Activated CD4-positive, alpha-beta memory T cell treated with anti-CD3 and anti-CD28 coated beads for 36 hours (primary cell): ENCODE measurements around the gene PLEKHA6. TPM values are rescaled to one million over a fixed set of nuclear protein-coding genes. Genes with fewer than 3 reads are reported as not detected.

Experiments used
- CTCF ChIA-PET: fragments of 350-600 bp; sonication (Branson Sonifier 250); formaldehyde crosslinking; loops from one replicate; lab custom pipeline; 2021; ENCODE audit warnings: antibody characterized with exemption, inconsistent platforms; lab: Charles Lee
- POLR2A ChIA-PET: fragments of 350-600 bp; sonication (Branson Sonifier 250); formaldehyde crosslinking; loops from one replicate; lab custom pipeline; 2021; ENCODE audit warnings: antibody characterized with exemption; lab: Charles Lee
- DNase-seq: peaks from one replicate; pipeline ENCODE4 v3.0.0-alpha.2; 2020
- H3K27ac Mint-ChIP-seq: one replicate; pipeline ENCODE4 v1.8.0; 2021; ENCODE audit warnings: mixed read lengths
- H3K27me3 Mint-ChIP-seq: one replicate; pipeline ENCODE4 v1.8.0; 2021; ENCODE audit warnings: mixed read lengths
- H3K36me3 Mint-ChIP-seq: one replicate; pipeline ENCODE4 v1.8.0; 2021; ENCODE audit warnings: mixed read lengths
- H3K4me1 Mint-ChIP-seq: one replicate; pipeline ENCODE4 v1.8.0; 2021; ENCODE audit warnings: low read depth, mixed read lengths
- H3K4me3 Mint-ChIP-seq: one replicate; pipeline ENCODE4 v1.8.0; 2021; ENCODE audit warnings: mild to moderate bottlenecking, mixed read lengths
- H3K9me3 Mint-ChIP-seq: one replicate; pipeline ENCODE4 v1.8.0; 2021; ENCODE audit warnings: mixed read lengths
- intact Hi-C: fragments of 100-400 bp; cut with micrococcal nuclease; formaldehyde crosslinking; loops from one replicate; pipeline ENCODE4 v1.15.1; 2023
- total RNA-seq, 2 experiments: library from RNA; stranded (reverse); gene quantifications; one replicate each; pipeline ENCODE4 v1.2.3, GENCODE V29; 2021

Gene PLEKHA6
- total RNA-seq, 2 experiments from 2014 or later = 0.52 to 0.80 TPM

DNA sequence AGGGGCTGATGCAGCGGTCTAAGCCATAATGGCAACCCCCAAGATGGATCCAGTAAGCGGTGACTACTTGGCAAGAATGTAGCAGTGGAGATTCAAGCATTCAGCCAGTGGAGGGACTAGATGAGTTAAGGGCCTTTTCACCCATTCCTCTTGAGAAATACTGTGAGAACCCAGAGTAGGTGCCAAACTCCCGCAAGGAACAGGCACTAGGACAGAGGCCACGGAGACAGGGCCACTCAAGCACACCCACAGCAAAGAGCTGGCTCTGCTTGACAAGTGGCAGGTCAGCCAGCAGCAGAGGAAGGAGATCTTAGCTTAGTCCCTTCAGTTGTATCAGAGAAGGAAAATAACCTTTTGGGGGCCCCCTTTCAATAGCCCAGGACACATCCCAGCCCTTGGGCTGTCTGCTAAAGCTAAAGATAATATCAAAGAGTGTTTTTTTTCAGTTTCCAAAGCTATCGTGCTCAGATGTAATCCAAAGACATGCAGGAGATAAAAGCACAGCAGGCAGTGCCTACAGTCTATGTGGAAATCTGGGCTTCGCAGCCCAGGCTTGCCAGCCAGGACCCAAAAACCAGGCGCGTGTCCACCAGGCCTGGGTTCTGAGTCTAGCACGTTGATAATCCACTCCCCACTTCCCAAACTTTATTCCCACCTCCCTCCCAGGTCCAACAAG is 83.9 kb downstream of the PLEKHA6 start:
- H3K4me1 Mint-ChIP-seq = no peaks in the 10 kb centered on the region
- H3K36me3 Mint-ChIP-seq = no peaks in the 10 kb centered on the region
- no peak overlapping the region for H3K27ac Mint-ChIP-seq
- CTCF ChIA-PET = no interaction called here
- no peak overlapping the region for H3K4me3 Mint-ChIP-seq
- DNase-seq = no peak
- no peaks in the 10 kb centered on the region for H3K9me3 Mint-ChIP-seq
- POLR2A ChIA-PET = no interaction called here
- intact Hi-C loops = no loop called here
- peaks cover 17% of the 10 kb centered on the region for H3K27me3 Mint-ChIP-seq

GRCh38 chr1:204274446-204274845 is 85.3 kb downstream of the PLEKHA6 start:
- DNase-seq = no peak
- Mint-ChIP-seq H3K4me3 (no peak overlapping the region), H3K4me1 (no peaks in the 10 kb centered on the region), H3K27me3 (peaks cover 10% of the 10 kb centered on the region), H3K36me3 (no peaks in the 10 kb centered on the region), H3K27ac (no peak overlapping the region), H3K9me3 (no peaks in the 10 kb centered on the region)
- POLR2A ChIA-PET = no interaction called here
- intact Hi-C loops = no loop called here
- CTCF ChIA-PET = interaction anchor here (1.0 kb wide), 1 partner anchor 67 kb away, joined by 4 read pairs; no protein-coding TSS in a partner anchor

GRCh38 chr1:204272505-204272904 is 87.2 kb downstream of the PLEKHA6 start:
- no peaks in the 10 kb centered on the region for H3K9me3 Mint-ChIP-seq
- no peaks in the 10 kb centered on the region for H3K4me1 Mint-ChIP-seq
- DNase-seq = no peak
- intact Hi-C loops = no loop called here
- peaks cover 6% of the 10 kb centered on the region for H3K27me3 Mint-ChIP-seq
- H3K4me3 Mint-ChIP-seq = no peak overlapping the region
- no peaks in the 10 kb centered on the region for H3K36me3 Mint-ChIP-seq
- ChIA-PET CTCF (interaction anchor here (0.9 kb wide), 1 partner anchor 534 kb away, joined by 3 read pairs; no protein-coding TSS in a partner anchor), POLR2A (no interaction called here)
- H3K27ac Mint-ChIP-seq = no peak overlapping the region

- ChIA-PET POLR2A (no interaction called here), CTCF (interaction anchor here (0.9 kb wide), 1 partner anchor 534 kb away, joined by 3 read pairs; no protein-coding TSS in a partner anchor)
- peaks cover 6% of the 10 kb centered on the region for H3K27me3 Mint-ChIP-seq
- no peak overlapping the region for H3K27ac Mint-ChIP-seq
- intact Hi-C loops = no loop called here
- DNase-seq = no peak
- H3K4me1 Mint-ChIP-seq = no peaks in the 10 kb centered on the region
- H3K9me3 Mint-ChIP-seq = no peaks in the 10 kb centered on the region
- no peaks in the 10 kb centered on the region for H3K36me3 Mint-ChIP-seq
- no peak overlapping the region for H3K4me3 Mint-ChIP-seq
These were observed 87.8 kb downstream of the PLEKHA6 start for GRCh38 chr1:204271970-204272369.

GRCh38 chr1:204268101-204268500 is 91.6 kb downstream of the PLEKHA6 start:
- ChIA-PET CTCF (interaction anchor here (2.2 kb wide), 1 partner anchor 9 kb away, joined by 6 read pairs; no protein-coding TSS in a partner anchor), POLR2A (no interaction called here)
- Mint-ChIP-seq H3K4me3 (no peak overlapping the region), H3K4me1 (no peaks in the 10 kb centered on the region), H3K36me3 (no peaks in the 10 kb centered on the region), H3K27me3 (no peaks in the 10 kb centered on the region), H3K9me3 (no peaks in the 10 kb centered on the region), H3K27ac (no peak overlapping the region)
- intact Hi-C loops = no loop called here
- DNase-seq = no peak

GRCh38 chr1:204267191-204267601 is 92.5 kb downstream of the PLEKHA6 start:
- Mint-ChIP-seq H3K4me1 (no peaks in the 10 kb centered on the region), H3K4me3 (no peak overlapping the region), H3K36me3 (no peaks in the 10 kb centered on the region), H3K27me3 (no peaks in the 10 kb centered on the region), H3K27ac (no peak overlapping the region), H3K9me3 (no peaks in the 10 kb centered on the region)
- intact Hi-C loops = no loop called here
- ChIA-PET POLR2A (interaction anchor here (0.6 kb wide), 1 partner anchor 131 kb away, joined by 3 read pairs; no protein-coding TSS in a partner anchor), CTCF (interaction anchor here (0.7 kb wide), 1 partner anchor 8 kb away, joined by 3 read pairs; no protein-coding TSS in a partner anchor)
- DNase-seq = no peak

- no peak overlapping the region for H3K4me3 Mint-ChIP-seq
- no peaks in the 10 kb centered on the region for H3K4me1 Mint-ChIP-seq
- no peak overlapping the region for H3K27ac Mint-ChIP-seq
- H3K36me3 Mint-ChIP-seq = no peaks in the 10 kb centered on the region
- H3K27me3 Mint-ChIP-seq = no peaks in the 10 kb centered on the region
- intact Hi-C loops = no loop called here
- H3K9me3 Mint-ChIP-seq = no peaks in the 10 kb centered on the region
- DNase-seq = no peak
- ChIA-PET CTCF (no interaction called here), POLR2A (interaction anchor here (0.6 kb wide), 1 partner anchor 132 kb away, joined by 3 read pairs; no protein-coding TSS in a partner anchor)
These were observed 93.2 kb downstream of the PLEKHA6 start for GRCh38 chr1:204266504-204267034.

GRCh38 chr1:204265665-204266064 is 94.1 kb downstream of the PLEKHA6 start:
- Mint-ChIP-seq H3K36me3 (no peaks in the 10 kb centered on the region), H3K4me1 (no peaks in the 10 kb centered on the region), H3K27me3 (no peaks in the 10 kb centered on the region), H3K27ac (no peak overlapping the region), H3K4me3 (no peak overlapping the region), H3K9me3 (no peaks in the 10 kb centered on the region)
- ChIA-PET CTCF (no interaction called here), POLR2A (no interaction called here)
- intact Hi-C loops = no loop called here
- no peak for DNase-seq

DNA sequence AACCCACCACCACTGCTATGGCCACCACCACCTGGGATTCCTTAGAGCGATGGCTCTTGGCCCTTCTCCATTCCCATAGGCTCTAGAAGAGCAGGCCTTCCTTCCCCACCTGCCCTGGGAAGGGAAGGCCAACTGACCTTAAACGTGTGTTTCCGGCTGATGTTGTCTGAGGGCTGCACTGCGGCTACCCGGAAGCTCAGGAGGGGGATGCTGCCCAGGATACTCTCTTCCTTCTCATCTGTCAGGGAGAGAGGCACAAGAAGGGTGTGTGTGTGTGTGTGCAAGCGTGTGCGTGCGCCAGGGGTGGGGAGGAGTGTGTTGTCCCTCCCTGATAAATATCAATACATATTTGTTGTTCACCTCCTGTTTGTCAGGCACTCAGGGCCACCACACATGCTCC is 94.9 kb downstream of the PLEKHA6 start:
- POLR2A ChIA-PET = no interaction called here
- no peaks in the 10 kb centered on the region for H3K27me3 Mint-ChIP-seq

DNA sequence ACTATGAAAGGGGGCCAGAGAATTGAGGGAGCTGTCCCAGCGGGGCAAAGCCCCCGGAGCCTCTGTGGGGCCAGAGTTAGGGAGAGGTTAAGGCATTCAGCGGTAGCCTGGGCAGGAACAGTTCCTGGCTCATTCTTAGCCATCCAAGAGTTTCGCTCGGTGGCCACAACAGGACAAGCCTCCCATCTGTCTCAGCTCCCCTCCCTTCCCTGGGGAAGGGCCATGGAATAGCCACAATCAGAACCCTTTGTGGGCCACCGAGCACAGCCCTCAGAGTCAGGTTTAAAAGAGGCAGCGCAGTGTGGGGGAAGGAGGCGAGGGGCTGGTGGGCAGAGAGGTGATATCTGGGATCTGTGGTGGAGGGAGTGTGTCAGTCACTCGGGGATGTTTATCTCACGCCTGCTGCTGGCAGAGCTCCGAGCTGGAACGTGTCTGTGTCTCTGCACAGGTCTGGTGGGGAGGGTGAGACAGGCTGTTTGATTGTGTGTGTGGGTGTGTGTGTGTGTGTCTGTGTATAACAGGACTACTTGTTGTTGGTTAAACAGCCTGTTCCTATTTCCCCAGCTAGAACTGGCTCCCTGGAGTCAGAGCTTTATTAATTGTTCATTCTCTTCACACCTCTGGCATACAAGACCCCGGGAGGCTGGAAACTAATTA is 96.3 kb downstream of the PLEKHA6 start:
- no peak for DNase-seq
- H3K27ac Mint-ChIP-seq = no peak overlapping the region
- no peaks in the 10 kb centered on the region for H3K9me3 Mint-ChIP-seq

More for the DNA sequence above, 94.9 kb downstream of the PLEKHA6 start:
- intact Hi-C loops = no loop called here
- H3K4me3 Mint-ChIP-seq = no peak overlapping the region
- CTCF ChIA-PET = no interaction called here
- H3K27ac Mint-ChIP-seq = no peak overlapping the region
- no peaks in the 10 kb centered on the region for H3K9me3 Mint-ChIP-seq
- H3K36me3 Mint-ChIP-seq = no peaks in the 10 kb centered on the region
- no peaks in the 10 kb centered on the region for H3K4me1 Mint-ChIP-seq
- DNase-seq = no peak

GRCh38 chr1:204262506-204263253 is 97.0 kb downstream of the PLEKHA6 start:
- intact Hi-C loops = no loop called here
- ChIA-PET POLR2A (no interaction called here), CTCF (interaction anchor here (1.0 to 1.7 kb wide), 2 partner anchors 54 to 136 kb away, joined by 4 to 7 read pairs; no protein-coding TSS in a partner anchor)
- no peaks in the 10 kb centered on the region for H3K9me3 Mint-ChIP-seq
- no peak overlapping the region for H3K4me3 Mint-ChIP-seq
- no peaks in the 10 kb centered on the region for H3K27me3 Mint-ChIP-seq
- H3K36me3 Mint-ChIP-seq = no peaks in the 10 kb centered on the region
- DNase-seq = no peak
- no peaks in the 10 kb centered on the region for H3K4me1 Mint-ChIP-seq
- no peak overlapping the region for H3K27ac Mint-ChIP-seq

More for the DNA sequence above, 96.3 kb downstream of the PLEKHA6 start:
- H3K4me3 Mint-ChIP-seq = no peak overlapping the region
- no peaks in the 10 kb centered on the region for H3K36me3 Mint-ChIP-seq
- no peaks in the 10 kb centered on the region for H3K27me3 Mint-ChIP-seq
- POLR2A ChIA-PET = no interaction called here
- intact Hi-C loops = no loop called here
- CTCF ChIA-PET = interaction anchor here (1.0 kb wide), 1 partner anchor 55 kb away, joined by 4 read pairs; no protein-coding TSS in a partner anchor
- no peaks in the 10 kb centered on the region for H3K4me1 Mint-ChIP-seq
